HepG2 (cell line): ENCODE data around the gene ALKBH5. TPM values are rescaled to one million over a fixed set of nuclear protein-coding genes. Genes with fewer than 3 reads are reported as not detected.

Source experiments
- ATAC-seq: fragments of 200-7000 bp; cut with Tn5 transposase; 3 replicates; pipeline ENCODE4 v1.9.1; 2020; ENCODE audit warnings: mild to moderate bottlenecking, moderate library complexity
- BruUV-seq: library from RNA; stranded (reverse); fragments of 400-500 nt; replicated peaks from 2 replicates; lab custom pipeline; 2021; lab: Mats Ljungman, UMichigan
- CTCF ChIA-PET: fragments of 300-600 bp; formaldehyde crosslinking; extraction: SDS; loops from one replicate; lab custom pipeline; 2021; ENCODE audit warnings: low total read pairs, inconsistent platforms, low intra/inter-chr PET ratio; lab: Yijun Ruan, JAX
- POLR2A ChIA-PET: fragments of 350-600 bp; sonication (Branson Sonifier 250); formaldehyde crosslinking; loops from one replicate; lab custom pipeline; 2020; ENCODE audit warnings: antibody characterized with exemption, inconsistent platforms; lab: Yijun Ruan, JAX
- DNase-seq: peaks from one replicate; pipeline ENCODE4 v3.0.0-alpha.2; 2015; ENCODE audit warnings: low spot score
- FAIRE-seq: peaks from 3 replicates; lab custom pipeline; 2011; peaks lifted over from hg19 to GRCh38; lab: Jason Lieb, UNC
- H2AFZ ChIP-seq: one replicate; pipeline ENCODE4 v1.6.1; 2011; ENCODE audit warnings: low read length, inconsistent platforms
- H3K27ac ChIP-seq: fragments of 300-600 bp; 3 replicates; pipeline ENCODE4 v1.8.0; 2011; ENCODE audit warnings: mixed run types, mild to moderate bottlenecking, mixed read lengths, low read length, inconsistent platforms; ENCODE audit not compliant: insufficient read depth; ENCODE audit errors: extremely low read length
- H3K27me3 ChIP-seq, 2 experiments: fragments of 200-600 bp in 1 of 2; 2 replicates in 1 of 2; 3 replicates in 1 of 2; pipeline versions ENCODE4 v1.6.0 to v1.8.0; 2011; ENCODE audit warnings: low read length in 2 of 2, mild to moderate bottlenecking in 2 of 2, moderate library complexity in 2 of 2, inconsistent platforms in 1 of 2; ENCODE audit not compliant: insufficient read depth in 2 of 2, control insufficient read depth in 1 of 2
- H3K36me3 ChIP-seq, 2 experiments: fragments of 200-600 bp in 1 of 2; replicated peaks in 1 of 2; 2 replicates in 1 of 2; 3 replicates in 1 of 2; pipeline versions ENCODE4 v1.5.1 to v1.8.0; 2011; ENCODE audit warnings: low read length in 2 of 2, inconsistent platforms in 1 of 2; ENCODE audit not compliant: insufficient read depth in 2 of 2, control insufficient read depth in 1 of 2
- H3K4me1 ChIP-seq: 2 replicates; pipeline ENCODE4 v1.5.1; 2012; ENCODE audit warnings: low read length, inconsistent platforms; ENCODE audit not compliant: insufficient read depth
- H3K4me2 ChIP-seq: 2 replicates; pipeline ENCODE4 v1.6.0; 2011; ENCODE audit warnings: low read depth, low read length, inconsistent platforms
- H3K4me3 ChIP-seq, 3 experiments: fragments of 200-600 bp in 1 of 3; sonication (generic), shearing (Covaris generic) in 1 of 3; replicated peaks in 1 of 3; 2 replicates each; pipeline ENCODE4 v1.5.1; 2011 to 2016; ENCODE audit warnings: low read length in 3 of 3, inconsistent platforms in 2 of 3, low read depth in 2 of 3, mild to moderate bottlenecking in 2 of 3, control low read depth in 1 of 3, mixed read lengths in 1 of 3; ENCODE audit not compliant: insufficient read depth in 1 of 3
- H3K79me2 ChIP-seq: one replicate; pipeline ENCODE4 v1.6.1; 2011; ENCODE audit warnings: low read length, inconsistent platforms; ENCODE audit not compliant: insufficient read depth
- H3K9ac ChIP-seq: 2 replicates; pipeline ENCODE4 v1.6.0; 2011; ENCODE audit warnings: mild to moderate bottlenecking, low read depth, low read length, inconsistent platforms; ENCODE audit not compliant: insufficient read depth
- H3K9me3 ChIP-seq: 2 replicates; pipeline ENCODE4 v1.5.1; 2012; ENCODE audit warnings: mild to moderate bottlenecking, low read length
- H4K20me1 ChIP-seq: 2 replicates; pipeline ENCODE4 v1.6.0; 2011; ENCODE audit warnings: inconsistent platforms, mild to moderate bottlenecking, low read length, moderate library complexity; ENCODE audit not compliant: insufficient read depth
- AGO2 ChIP-seq: fragments of 200-400 bp; formaldehyde crosslinking; optimal IDR thresholded peaks from 2 replicates; pipeline ENCODE3; 2017; ENCODE audit warnings: mild to moderate bottlenecking, low read depth, low read length, moderate library complexity
- E2F2 ChIP-seq: sonication (generic); formaldehyde crosslinking; IDR thresholded peaks from 2 replicates; pipeline ENCODE4 v1.4.0; 2020; ENCODE audit warnings: missing genetic modification reagents, borderline replicate concordance
- EED ChIP-seq: sonication (generic); formaldehyde crosslinking; IDR thresholded peaks from 2 replicates; pipeline ENCODE4 v1.5.0; 2020; ENCODE audit warnings: mild to moderate bottlenecking, missing genetic modification reagents
- GPN1 ChIP-seq: sonication (generic); formaldehyde crosslinking; IDR thresholded peaks from 2 replicates; pipeline ENCODE4 v1.5.1; 2020; ENCODE audit warnings: missing genetic modification reagents, borderline replicate concordance
- HNF1B ChIP-seq: sonication (generic); formaldehyde crosslinking; IDR thresholded peaks from 2 replicates; pipeline ENCODE4 v1.5.1; 2020; ENCODE audit warnings: mild to moderate bottlenecking, moderate library complexity, missing genetic modification reagents
- MEIS2 ChIP-seq: sonication (generic); formaldehyde crosslinking; IDR thresholded peaks from 2 replicates; pipeline ENCODE4 v1.9.0; 2021; ENCODE audit warnings: mild to moderate bottlenecking, missing genetic modification reagents
- MTF2 ChIP-seq: sonication (generic); formaldehyde crosslinking; IDR thresholded peaks from 2 replicates; pipeline ENCODE4 v1.5.0; 2020; ENCODE audit warnings: missing genetic modification reagents, borderline replicate concordance
- MXD1 ChIP-seq: sonication (generic); formaldehyde crosslinking; IDR thresholded peaks from 2 replicates; pipeline ENCODE4 v1.4.0; 2020; ENCODE audit warnings: mild to moderate bottlenecking, missing genetic modification reagents
- NR2F6 ChIP-seq, 2 experiments: IDR thresholded peaks; 2 replicates each; pipeline ENCODE4 v1.6.1; 2016; ENCODE audit warnings: antibody characterized with exemption in 1 of 2, mild to moderate bottlenecking in 1 of 2
- PHF20 ChIP-seq: sonication (generic); formaldehyde crosslinking; IDR thresholded peaks from 2 replicates; pipeline ENCODE4 v1.5.0; 2020; ENCODE audit warnings: mild to moderate bottlenecking, missing genetic modification reagents
- RAD51 ChIP-seq: fragments of 450-650 bp; IDR thresholded peaks from 2 replicates; pipeline ENCODE4 v1.6.1; 2016; ENCODE audit warnings: borderline replicate concordance
- RELA ChIP-seq: sonication (generic); formaldehyde crosslinking; IDR thresholded peaks from 2 replicates; pipeline ENCODE4 v1.4.0; 2020; ENCODE audit warnings: missing genetic modification reagents
- ZNF280B ChIP-seq: sonication (generic); formaldehyde crosslinking; IDR thresholded peaks from 2 replicates; pipeline ENCODE4 v1.5.0; 2020; ENCODE audit warnings: missing genetic modification reagents, mild to moderate bottlenecking, borderline replicate concordance
- WGBS: methylation state at CpG from one replicate; pipeline ENCODE4 v1.1.6; 2017; ENCODE audit warnings: low lambda C conversion rate; 5-methylcytosine and 5-hydroxymethylcytosine counted together
- in situ Hi-C: cut with HindIII; loops from 2 replicates; pipeline ENCODE4 v1.10.0; 2017; ENCODE audit warnings: low pct_unique_long_range_greater_than_20kb; ENCODE audit not compliant: extremely low pct_ligation_motif_present
- intact Hi-C: fragments of 100-400 bp; cut with micrococcal nuclease; formaldehyde crosslinking; loops from one replicate; pipeline ENCODE4 v1.10.0; 2022; ENCODE audit not compliant: unreplicated experiment
- polyA plus RNA-seq, 8 experiments: library from polyadenylated mRNA; depleted of rRNA in 3 of 8; stranded (reverse) in 7 of 8; unstranded in 1 of 8; fragments of >200 nt; fragmentation: Illumina TruSeq in 4 of 8; extraction: Trizol in 4 of 8; gene quantifications; 2 replicates each; pipeline versions ENCODE4 v1.2.1 to v1.2.3, GENCODE V29; 2011 to 2016; ENCODE audit warnings: low read depth in 4 of 8, missing spikeins in 1 of 8, mixed read lengths in 1 of 8; ENCODE audit not compliant: insufficient read depth in 1 of 8
- total RNA-seq, 5 experiments: library from RNA; depleted of rRNA; stranded (reverse); fragments of >200 nt; fragmentation: Illumina TruSeq; extraction: Trizol; gene quantifications; 2 replicates each; pipeline ENCODE4 v1.2.3, GENCODE V29; 2016; ENCODE audit warnings: low read depth in 1 of 5
- TF ChIP-seq, protein P1 (sequence below): sonication (generic); formaldehyde crosslinking; IDR thresholded peaks from 2 replicates; pipeline ENCODE4 v1.4.0; 2020; ENCODE audit warnings: missing genetic modification reagents

The ALKBH5 gene
- total and polyA plus RNA-seq, 2 of the 13 experiments (the other 11 are each of a cell fraction or from before 2014, with no cell fraction given): 68.9 to 76.9 TPM

- POLR2A ChIA-PET: interaction anchor here (1.6 kb wide), 1 partner anchor 18 kb away, joined by 7 read pairs; the partner anchor contains the start of gene ALKBH5
- ATAC-seq (no peak), FAIRE-seq (no peak), DNase-seq (no peak)
- Histone ChIP-seq H4K20me1 (peaks cover 68% of the 10 kb centered on the region), H3K36me3 (peaks cover 49 to 85% of the 10 kb centered on the region in 2 experiments), H3K27me3 (no peaks in the 10 kb centered on the region), H3K27ac (no peak overlapping the region), H3K4me2 (no peak overlapping the region), H3K9me3 (no peaks in the 10 kb centered on the region), H3K4me1 (peaks cover 30% of the 10 kb centered on the region), H3K9ac (no peak overlapping the region), H2AFZ (no peak overlapping the region), H3K4me3 (no peak overlapping the region), H3K79me2 (peaks cover 74% of the 10 kb centered on the region)
- no TSS peak for BruUV-seq
- CTCF ChIA-PET: no interaction called here
- TF ChIP-seq ZNF280B (CRISPR knock-in tag) (no peak), E2F2 (no peak), MTF2 (CRISPR knock-in tag) (no peak)
- intact Hi-C loops (no loop called here), in situ Hi-C loops (no loop called here)
- WGBS: 100% methylated on average over 3 of the region's 4 CpGs
Measured at GRCh38 chr17:18201108-18201507, 17.5 kb downstream of the ALKBH5 start.

- peaks cover 30% of the 10 kb centered on the region for H3K4me1 ChIP-seq
- H3K9me3 ChIP-seq: no peaks in the 10 kb centered on the region
- peaks cover 43 to 86% of the 10 kb centered on the region in 2 experiments for H3K36me3 ChIP-seq
- no peak overlapping the region; the same call in 1 of the 2 replicates for H3K4me2 ChIP-seq
- WGBS: 36% methylated on average over 6 of the region's 7 CpGs
- ChIA-PET CTCF (no interaction called here), POLR2A (interaction anchor here (1.0 kb wide), 2 partner anchors 12 to 20 kb away, joined by 3 to 5 read pairs; partner anchors contain the start of gene ALKBH5)
- ATAC-seq (peak; percentile 83), DNase-seq (peak; percentile 60), FAIRE-seq (peak; percentile 49)
- intact Hi-C loops: no loop called here
- H3K27me3 ChIP-seq: no peaks in the 10 kb centered on the region
- H3K79me2 ChIP-seq: peaks cover 52% of the 10 kb centered on the region
- BruUV-seq: no TSS peak
- H2AFZ ChIP-seq: no peak overlapping the region
- H3K4me3 ChIP-seq: no peak overlapping the region
- peaks cover 52% of the 10 kb centered on the region for H4K20me1 ChIP-seq
- in situ Hi-C loops: no loop called here
- no peak overlapping the region for H3K9ac ChIP-seq
- no peak overlapping the region for H3K27ac ChIP-seq
- TF ChIP-seq PHF20 (CRISPR knock-in tag): no peak
- peak; percentile 67 for TF ChIP-seq NR2F6 (IDR thresholded peaks at IDR 0.05)
- TF ChIP-seq NR2F6 (CRISPR knock-in tag; IDR thresholded peaks at IDR 0.05): peak; percentile 78
- no peak for TF ChIP-seq HNF1B (CRISPR knock-in tag)
- no peak for TF ChIP-seq EED (CRISPR knock-in tag)
- no peak for TF ChIP-seq RELA
- no peak for TF ChIP-seq RAD51
- TF ChIP-seq, protein P1, sequence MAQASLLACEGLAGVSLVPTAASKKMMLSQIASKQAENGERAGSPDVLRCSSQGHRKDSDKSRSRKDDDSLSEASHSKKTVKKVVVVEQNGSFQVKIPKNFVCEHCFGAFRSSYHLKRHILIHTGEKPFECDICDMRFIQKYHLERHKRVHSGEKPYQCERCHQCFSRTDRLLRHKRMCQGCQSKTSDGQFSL (CRISPR knock-in tag): no peak
- no peak for TF ChIP-seq MXD1 (CRISPR knock-in tag)
- no peak for TF ChIP-seq AGO2
- TF ChIP-seq GPN1 (CRISPR knock-in tag): no peak
- TF ChIP-seq MEIS2 (CRISPR knock-in tag): no peak
Measured at GRCh38 chr17:18203308-18203707, 19.7 kb downstream of the ALKBH5 start.
